Measurements from ENCODE around the gene NEUROD2.

DNA sequence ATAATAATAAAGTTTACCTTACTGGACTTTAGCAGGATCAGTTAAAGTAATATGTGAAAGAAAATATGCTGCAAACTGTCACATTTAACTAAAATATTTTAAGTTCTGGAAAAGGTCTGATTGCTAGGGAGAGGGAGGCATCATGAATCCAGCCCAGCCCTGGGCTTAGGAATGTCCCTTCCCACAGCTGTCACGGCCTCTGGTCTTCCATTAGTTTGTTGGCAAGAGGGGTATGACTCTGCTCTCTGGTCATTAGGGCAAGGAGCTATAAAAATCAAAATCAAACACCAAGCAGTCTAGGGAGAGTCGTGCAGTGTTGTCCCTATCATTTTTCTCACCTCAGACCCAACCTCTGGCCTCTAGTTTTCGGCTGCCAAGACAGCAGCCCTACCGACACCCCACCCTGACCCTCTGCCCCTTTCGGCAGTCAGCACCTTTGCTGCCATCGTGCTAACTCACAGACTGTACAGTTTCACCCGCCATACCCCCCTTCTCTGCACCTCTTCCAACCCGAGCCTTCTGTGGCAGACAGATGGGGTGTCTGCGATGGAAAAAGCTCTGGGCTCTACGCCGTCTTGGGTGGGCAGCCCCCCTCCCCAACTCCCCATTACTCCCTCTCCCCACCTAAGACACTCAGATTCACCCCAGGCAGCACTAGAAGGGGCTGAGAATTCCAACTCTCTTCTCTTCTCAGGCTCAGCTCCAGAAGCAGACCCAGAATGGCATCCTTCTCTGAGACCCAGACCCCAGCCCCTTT, 41.4 kb downstream of the NEUROD2 start:
- TF ChIP-seq, protein P1, sequence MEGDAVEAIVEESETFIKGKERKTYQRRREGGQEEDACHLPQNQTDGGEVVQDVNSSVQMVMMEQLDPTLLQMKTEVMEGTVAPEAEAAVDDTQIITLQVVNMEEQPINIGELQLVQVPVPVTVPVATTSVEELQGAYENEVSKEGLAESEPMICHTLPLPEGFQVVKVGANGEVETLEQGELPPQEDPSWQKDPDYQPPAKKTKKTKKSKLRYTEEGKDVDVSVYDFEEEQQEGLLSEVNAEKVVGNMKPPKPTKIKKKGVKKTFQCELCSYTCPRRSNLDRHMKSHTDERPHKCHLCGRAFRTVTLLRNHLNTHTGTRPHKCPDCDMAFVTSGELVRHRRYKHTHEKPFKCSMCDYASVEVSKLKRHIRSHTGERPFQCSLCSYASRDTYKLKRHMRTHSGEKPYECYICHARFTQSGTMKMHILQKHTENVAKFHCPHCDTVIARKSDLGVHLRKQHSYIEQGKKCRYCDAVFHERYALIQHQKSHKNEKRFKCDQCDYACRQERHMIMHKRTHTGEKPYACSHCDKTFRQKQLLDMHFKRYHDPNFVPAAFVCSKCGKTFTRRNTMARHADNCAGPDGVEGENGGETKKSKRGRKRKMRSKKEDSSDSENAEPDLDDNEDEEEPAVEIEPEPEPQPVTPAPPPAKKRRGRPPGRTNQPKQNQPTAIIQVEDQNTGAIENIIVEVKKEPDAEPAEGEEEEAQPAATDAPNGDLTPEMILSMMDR (CRISPR knock-in tag; IDR thresholded peaks at IDR 0.05): no peak
- TF ChIP-seq, protein P2, sequence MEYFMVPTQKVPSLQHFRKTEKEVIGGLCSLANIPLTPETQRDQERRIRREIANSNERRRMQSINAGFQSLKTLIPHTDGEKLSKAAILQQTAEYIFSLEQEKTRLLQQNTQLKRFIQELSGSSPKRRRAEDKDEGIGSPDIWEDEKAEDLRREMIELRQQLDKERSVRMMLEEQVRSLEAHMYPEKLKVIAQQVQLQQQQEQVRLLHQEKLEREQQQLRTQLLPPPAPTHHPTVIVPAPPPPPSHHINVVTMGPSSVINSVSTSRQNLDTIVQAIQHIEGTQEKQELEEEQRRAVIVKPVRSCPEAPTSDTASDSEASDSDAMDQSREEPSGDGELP (IDR thresholded peaks at IDR 0.05; ENCODE audit: borderline replicate concordance, low read depth): no peak
- TF ChIP-seq FOXC1 (CRISPR knock-in tag; IDR thresholded peaks at IDR 0.05; ENCODE audit: borderline replicate concordance): no peak
- TF ChIP-seq, protein P3, sequence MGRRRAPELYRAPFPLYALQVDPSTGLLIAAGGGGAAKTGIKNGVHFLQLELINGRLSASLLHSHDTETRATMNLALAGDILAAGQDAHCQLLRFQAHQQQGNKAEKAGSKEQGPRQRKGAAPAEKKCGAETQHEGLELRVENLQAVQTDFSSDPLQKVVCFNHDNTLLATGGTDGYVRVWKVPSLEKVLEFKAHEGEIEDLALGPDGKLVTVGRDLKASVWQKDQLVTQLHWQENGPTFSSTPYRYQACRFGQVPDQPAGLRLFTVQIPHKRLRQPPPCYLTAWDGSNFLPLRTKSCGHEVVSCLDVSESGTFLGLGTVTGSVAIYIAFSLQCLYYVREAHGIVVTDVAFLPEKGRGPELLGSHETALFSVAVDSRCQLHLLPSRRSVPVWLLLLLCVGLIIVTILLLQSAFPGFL (CRISPR knock-in tag; IDR thresholded peaks at IDR 0.05): no peak
- TF ChIP-seq EP300 (IDR thresholded peaks at IDR 0.05; ENCODE audit: low read depth in 2 of 2, low read length in 2 of 2): no peak
- no peak for TF ChIP-seq EP300 (CRISPR knock-in tag; IDR thresholded peaks at IDR 0.05; ENCODE audit: borderline replicate concordance)

All from HepG2 (cell line).